SJSA1 (cell line): ENCODE results near the gene SDHAF1. TPM values are rescaled to one million over a fixed set of nuclear protein-coding genes. Genes with fewer than 3 reads are reported as not detected.
A peak's percentile ranks its signal among the peaks of the same experiment; 100 is the strongest.
"Not testable (repeated sequence)": the region's sequence is repeated elsewhere in the genome, so short reads cannot be mapped to it uniquely, and the experiment has no call there.

Experiments
- DNase-seq, 2 experiments: peaks; one replicate each; pipeline ENCODE4 v3.0.0-alpha.2; 2015 to 2020; ENCODE audit warnings: low spot score in 2 of 2, low read depth in 1 of 2
- H3K27ac ChIP-seq: fragments of 250-450 bp; sonication (Bioruptor Pico); 2 replicates; pipeline ENCODE4 v1.5.1; 2020; ENCODE audit warnings: mild to moderate bottlenecking, moderate library complexity
- H3K27me3 ChIP-seq: fragments of 250-450 bp; sonication (Bioruptor Pico); replicated peaks from 2 replicates; pipeline ENCODE4 v1.5.1; 2020; ENCODE audit warnings: mild to moderate bottlenecking, moderate library complexity
- H3K36me3 ChIP-seq: fragments of 250-450 bp; sonication (Bioruptor Pico); 2 replicates; pipeline ENCODE4 v1.5.1; 2020; ENCODE audit warnings: mild to moderate bottlenecking
- H3K4me1 ChIP-seq: fragments of 250-450 bp; sonication (Bioruptor Pico); replicated peaks from 2 replicates; pipeline ENCODE4 v1.6.1; 2021; ENCODE audit warnings: mild to moderate bottlenecking
- H3K4me3 ChIP-seq: fragments of 250-450 bp; sonication (Bioruptor Pico); 2 replicates; pipeline ENCODE4 v1.5.1; 2020; ENCODE audit warnings: mild to moderate bottlenecking
- H3K9me3 ChIP-seq: fragments of 250-450 bp; sonication (Bioruptor Pico); replicated peaks from 2 replicates; pipeline ENCODE4 v1.5.1; 2020; ENCODE audit warnings: mild to moderate bottlenecking
- total RNA-seq: library from RNA; depleted of rRNA; stranded (reverse); fragments of >200 nt; shearing (Covaris generic); gene quantifications from 2 replicates; pipeline ENCODE4 v1.2.3, GENCODE V29; 2014

The SDHAF1 gene
- total RNA-seq, 1 experiment from 2014 or later: 34.4 TPM

GRCh38 chr19:35975608-35976214, 19.3 kb upstream of the SDHAF1 start:
- no peaks in the 10 kb centered on the region for H3K36me3 ChIP-seq
- peak in 1 of 2 experiments; percentile 13 for DNase-seq
- no peaks in the 10 kb centered on the region for H3K9me3 ChIP-seq
- no peak overlapping the region for H3K4me3 ChIP-seq
- H3K4me1 ChIP-seq: no peaks in the 10 kb centered on the region
- H3K27ac ChIP-seq: no peak overlapping the region
- H3K27me3 ChIP-seq: no peaks in the 10 kb centered on the region

- Histone ChIP-seq H3K36me3 (no peaks in the 10 kb centered on the region), H3K9me3 (no peaks in the 10 kb centered on the region), H3K27ac (no peak overlapping the region), H3K27me3 (no peaks in the 10 kb centered on the region), H3K4me1 (no peaks in the 10 kb centered on the region), H3K4me3 (no peak overlapping the region)
- no peak for DNase-seq
These were observed 17.4 kb upstream of the SDHAF1 start for GRCh38 chr19:35977446-35978222.

- Histone ChIP-seq H3K27ac (no peak overlapping the region), H3K9me3 (no peaks in the 10 kb centered on the region), H3K27me3 (no peaks in the 10 kb centered on the region), H3K4me3 (no peak overlapping the region), H3K36me3 (no peaks in the 10 kb centered on the region), H3K4me1 (no peaks in the 10 kb centered on the region)
- DNase-seq: no peak
These were observed 16.7 kb upstream of the SDHAF1 start for GRCh38 chr19:35978271-35978670.

GRCh38 chr19:35978832-35979365, 16.1 kb upstream of the SDHAF1 start:
- H3K9me3 ChIP-seq: no peaks in the 10 kb centered on the region
- no peaks in the 10 kb centered on the region for H3K27me3 ChIP-seq
- H3K27ac ChIP-seq: no peak overlapping the region
- no peak overlapping the region for H3K4me3 ChIP-seq
- no peaks in the 10 kb centered on the region for H3K36me3 ChIP-seq
- DNase-seq: no peak
- H3K4me1 ChIP-seq: no peaks in the 10 kb centered on the region

- H3K27ac ChIP-seq, H3K27me3 ChIP-seq, H3K36me3 ChIP-seq, H3K9me3 ChIP-seq, H3K4me1 ChIP-seq, DNase-seq, H3K4me3 ChIP-seq: not testable (repeated sequence)
These were observed 14.0 kb upstream of the SDHAF1 start for GRCh38 chr19:35980997-35981396.

- H3K4me3 ChIP-seq: no peak overlapping the region
- no peaks in the 10 kb centered on the region for H3K4me1 ChIP-seq
- peaks cover 23% of the 10 kb centered on the region for H3K27me3 ChIP-seq
- H3K27ac ChIP-seq: no peak overlapping the region
- no peak for DNase-seq
- H3K9me3 ChIP-seq: no peaks in the 10 kb centered on the region
- no peaks in the 10 kb centered on the region for H3K36me3 ChIP-seq
These were observed 11.8 kb upstream of the SDHAF1 start for GRCh38 chr19:35983177-35983576.

GRCh38 chr19:35986111-35986510, 8.9 kb upstream of the SDHAF1 start:
- Histone ChIP-seq H3K4me3 (no peak overlapping the region), H3K27ac (no peak overlapping the region), H3K27me3 (peaks cover 23% of the 10 kb centered on the region), H3K36me3 (no peaks in the 10 kb centered on the region), H3K9me3 (no peaks in the 10 kb centered on the region), H3K4me1 (no peaks in the 10 kb centered on the region)
- DNase-seq: no peak

- no peak for DNase-seq
These were observed 8.1 kb upstream of the SDHAF1 start for GRCh38 chr19:35986664-35987570.

GRCh38 chr19:35987571-35987896, 7.5 kb upstream of the SDHAF1 start:
- Histone ChIP-seq H3K4me3 (no peak overlapping the region), H3K27ac (no peak overlapping the region), H3K36me3 (no peaks in the 10 kb centered on the region), H3K27me3 (peaks cover 23% of the 10 kb centered on the region), H3K4me1 (no peaks in the 10 kb centered on the region), H3K9me3 (no peaks in the 10 kb centered on the region)
- DNase-seq: no peak

More at GRCh38 chr19:35986664-35987570, 8.1 kb upstream of the SDHAF1 start:
- H3K27me3 ChIP-seq: peaks cover 23% of the 10 kb centered on the region
- no peak overlapping the region for H3K27ac ChIP-seq
- no peaks in the 10 kb centered on the region for H3K4me1 ChIP-seq
- H3K36me3 ChIP-seq: no peaks in the 10 kb centered on the region
- no peaks in the 10 kb centered on the region for H3K9me3 ChIP-seq
- no peak overlapping the region for H3K4me3 ChIP-seq

- peaks cover 23% of the 10 kb centered on the region for H3K27me3 ChIP-seq
- H3K9me3 ChIP-seq: no peaks in the 10 kb centered on the region
- H3K4me1 ChIP-seq: no peaks in the 10 kb centered on the region
- DNase-seq: no peak
- H3K4me3 ChIP-seq: no peak overlapping the region
- no peaks in the 10 kb centered on the region for H3K36me3 ChIP-seq
- H3K27ac ChIP-seq: no peak overlapping the region
These were observed 6.2 kb upstream of the SDHAF1 start for GRCh38 chr19:35988824-35989223.

GRCh38 chr19:35990156-35990555, 4.8 kb upstream of the SDHAF1 start:
- no peaks in the 10 kb centered on the region for H3K4me1 ChIP-seq
- H3K4me3 ChIP-seq: no peak overlapping the region
- DNase-seq: no peak
- H3K27me3 ChIP-seq: peaks cover 23% of the 10 kb centered on the region
- no peaks in the 10 kb centered on the region for H3K9me3 ChIP-seq
- H3K36me3 ChIP-seq: no peaks in the 10 kb centered on the region
- no peak overlapping the region for H3K27ac ChIP-seq

GRCh38 chr19:35990771-35991730, 3.9 kb upstream of the SDHAF1 start:
- Histone ChIP-seq H3K4me3 (no peak overlapping the region), H3K27me3 (peaks cover 21% of the 10 kb centered on the region), H3K9me3 (no peaks in the 10 kb centered on the region), H3K36me3 (peaks cover 3% of the 10 kb centered on the region; the same call in 1 of the 2 replicates), H3K4me1 (peaks cover 3% of the 10 kb centered on the region), H3K27ac (no peak overlapping the region)
- DNase-seq: no peak
